NOMO-1 treated with DMSO at 0.1 percent for 48 hours (cell line): ENCODE results near the gene MOB3A.
A peak's percentile ranks its signal among the peaks of the same experiment; 100 is the strongest.

Experiments used
- DNase-seq: peaks from one replicate; lab custom pipeline; 2025; ENCODE audit not compliant: unreplicated experiment; lab: John Stamatoyannopoulos, UW

Gene MOB3A

DNA sequence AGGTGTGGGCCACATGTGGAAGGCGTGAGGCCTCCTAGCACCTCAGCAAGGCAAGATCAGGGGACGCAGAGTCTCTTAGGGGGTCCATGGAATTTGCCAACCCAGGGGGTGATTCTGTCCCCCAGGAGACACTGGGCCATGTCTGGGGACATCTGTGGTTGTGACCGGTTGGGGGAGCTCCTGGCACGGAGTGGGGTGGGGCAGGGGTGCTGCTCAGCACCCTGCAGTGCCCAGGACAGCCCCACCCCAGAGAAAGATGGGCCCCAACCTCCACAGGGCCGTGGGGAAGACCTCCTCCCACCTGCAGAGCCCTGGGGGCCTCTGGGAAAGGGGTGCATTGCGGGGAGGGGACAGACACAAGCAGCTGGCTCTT is 49.1 kb downstream of the MOB3A start:
- DNase-seq, result no peak

DNA sequence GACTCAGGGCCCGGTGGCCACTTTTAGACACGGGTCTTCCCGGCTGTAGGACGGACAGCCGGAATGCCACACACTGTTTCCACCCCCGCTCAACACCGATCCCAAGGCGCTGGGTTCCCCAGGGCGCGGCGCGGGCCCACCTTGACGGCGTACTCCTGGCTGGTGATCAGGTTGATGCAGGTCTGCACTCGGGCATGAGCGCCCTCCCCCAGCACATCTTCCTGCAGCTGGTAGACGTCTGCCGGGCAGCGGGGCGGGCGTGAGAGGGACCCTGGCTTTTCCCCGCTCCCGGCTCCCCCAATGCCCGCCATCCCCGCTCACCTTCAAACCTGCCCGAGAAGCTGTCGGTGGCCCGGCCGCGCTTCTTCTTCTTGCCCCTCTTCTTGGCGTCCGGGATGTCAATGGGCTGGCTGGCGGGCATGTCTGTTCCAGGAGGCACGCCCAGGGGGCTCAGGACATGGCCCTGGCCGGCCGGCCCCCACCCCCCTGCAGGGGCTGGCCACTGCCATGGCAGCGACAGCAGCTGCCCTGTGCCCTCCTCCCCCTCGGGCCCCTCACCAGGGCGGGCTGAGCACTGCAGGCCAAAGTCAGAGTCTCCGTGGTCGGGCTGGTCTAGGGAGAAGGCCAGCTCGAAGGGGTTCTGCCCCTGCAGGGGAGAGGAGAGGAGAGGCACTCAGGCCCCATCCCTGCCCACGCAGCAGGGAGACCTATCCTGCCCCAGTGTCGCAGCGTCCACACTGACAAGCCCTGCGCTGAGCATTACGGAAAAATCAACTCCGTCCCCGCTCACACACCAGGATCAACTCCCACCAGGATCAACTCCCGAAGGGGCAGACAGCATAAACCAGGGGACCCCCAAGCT is 49.8 kb downstream of the MOB3A start:
- no peak for DNase-seq

DNA sequence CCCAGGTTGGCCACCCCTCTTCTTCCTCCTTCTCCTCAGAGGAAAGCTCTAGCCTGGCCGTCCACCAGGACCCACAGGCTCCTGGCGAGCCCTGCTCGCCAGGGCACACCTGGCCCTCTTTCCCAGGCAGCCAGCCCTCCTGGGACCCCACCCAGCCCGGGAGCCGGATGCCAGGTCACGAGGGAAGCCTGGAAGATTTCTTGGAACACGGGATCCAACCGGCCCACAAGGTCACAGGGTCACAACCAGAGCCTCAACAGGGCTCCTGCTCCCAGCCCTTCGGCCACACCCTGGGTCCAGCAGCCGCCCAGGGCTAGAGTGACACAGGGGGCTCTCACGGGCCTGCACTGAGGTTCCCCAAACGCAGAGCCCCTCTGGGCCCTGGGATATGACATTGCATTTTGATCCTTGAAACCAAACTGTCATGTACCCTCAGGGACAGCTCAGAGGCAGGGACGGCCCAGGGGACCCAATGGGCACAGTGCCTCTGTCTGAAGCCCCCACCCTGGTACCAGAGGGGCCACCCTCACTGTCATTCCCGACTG is 50.6 kb downstream of the MOB3A start:
- DNase-seq, result no peak

DNA sequence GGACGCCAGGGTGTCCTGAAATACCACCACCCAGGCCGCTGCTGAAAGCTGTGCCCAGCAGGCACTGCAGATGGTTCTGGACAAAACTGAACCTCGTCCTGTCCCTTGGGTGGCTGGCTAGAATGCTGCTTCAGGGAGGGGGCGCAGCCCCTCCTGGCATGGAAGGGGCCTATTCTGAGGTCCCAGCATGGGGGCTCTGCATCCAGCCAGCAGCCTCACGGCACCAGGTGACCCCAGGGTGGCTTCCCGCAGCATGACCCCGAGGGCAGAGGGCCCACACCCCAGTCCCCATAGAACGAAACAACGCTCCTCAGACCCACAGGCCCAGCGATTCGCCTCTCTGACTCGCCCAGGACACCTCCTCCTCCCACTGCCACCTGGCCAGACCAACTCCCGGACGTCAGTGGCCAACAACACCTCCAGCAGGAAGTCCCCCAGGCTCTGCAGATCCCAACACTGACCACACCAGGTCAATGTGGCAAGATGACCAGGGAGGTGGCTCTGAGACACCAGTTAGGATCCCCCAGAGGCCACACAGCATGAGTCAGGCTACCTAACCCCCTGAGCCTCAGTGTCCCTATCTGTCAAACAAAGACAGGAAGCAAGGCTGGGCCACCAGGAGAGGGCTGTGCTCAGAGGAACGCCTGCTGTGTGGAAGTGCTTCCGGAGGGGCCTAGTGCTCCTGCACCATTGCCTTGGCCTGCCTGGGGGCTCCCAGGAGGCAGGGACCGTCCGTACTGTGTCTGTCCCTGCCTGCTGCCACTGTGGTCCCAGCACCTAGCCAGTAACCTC is 51.2 kb downstream of the MOB3A start:
- no peak for DNase-seq

DNA sequence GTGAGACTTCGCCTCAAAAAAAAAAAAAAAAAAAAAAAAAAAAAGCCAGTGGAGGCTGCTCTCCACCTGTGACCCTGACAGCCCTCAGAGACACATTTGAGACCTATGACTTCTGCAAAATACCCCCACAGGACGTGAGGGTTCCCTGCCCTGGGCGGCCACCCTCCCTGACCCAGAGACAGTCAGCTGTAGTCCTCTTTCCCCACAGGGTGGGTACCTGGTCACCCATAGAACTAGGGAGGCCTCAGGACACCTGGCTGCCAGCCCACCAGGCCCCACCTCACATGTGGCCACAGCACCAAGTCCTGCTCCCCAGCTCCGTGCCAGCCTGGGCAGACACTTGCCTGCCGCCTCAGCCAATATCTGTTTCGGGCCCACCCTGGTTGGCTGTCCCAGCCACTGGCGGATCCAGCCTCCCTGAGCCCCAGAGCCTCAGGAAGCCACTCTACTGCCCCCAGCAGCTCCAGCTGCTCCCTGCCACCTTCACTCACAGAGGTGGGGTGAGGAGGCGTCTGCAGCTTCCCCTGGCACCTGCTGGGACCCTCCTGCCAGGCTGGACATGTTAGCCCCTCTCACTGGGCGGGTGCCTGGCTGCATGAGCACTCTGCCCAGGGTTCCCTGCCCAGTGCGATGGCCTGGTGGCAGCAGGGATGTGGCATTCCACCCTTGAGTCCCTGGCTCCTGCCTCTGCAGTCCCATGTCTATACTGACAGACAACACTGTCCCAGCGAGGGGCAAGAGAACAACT is 52.0 kb downstream of the MOB3A start:
- no peak for DNase-seq

DNA sequence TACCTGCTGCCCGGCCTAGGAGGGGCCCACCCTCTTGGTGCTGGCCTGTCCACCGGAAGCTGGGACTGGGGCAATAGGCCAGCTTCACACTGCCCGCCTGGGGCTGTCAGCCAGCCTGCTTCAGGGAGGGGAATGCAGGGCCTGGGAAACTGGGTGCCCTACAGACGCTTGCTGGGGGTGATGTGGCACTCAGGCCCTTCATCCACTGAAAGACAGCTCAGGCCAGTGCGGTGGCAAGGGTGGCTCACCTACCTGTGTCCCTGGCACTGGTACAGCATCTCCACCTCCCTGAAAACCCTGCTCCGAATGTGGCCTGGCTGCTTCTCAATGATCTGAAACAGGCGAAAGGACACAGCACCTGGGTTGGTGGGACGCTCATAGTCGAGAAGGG is 52.9 kb downstream of the MOB3A start:
- no peak for DNase-seq

DNA sequence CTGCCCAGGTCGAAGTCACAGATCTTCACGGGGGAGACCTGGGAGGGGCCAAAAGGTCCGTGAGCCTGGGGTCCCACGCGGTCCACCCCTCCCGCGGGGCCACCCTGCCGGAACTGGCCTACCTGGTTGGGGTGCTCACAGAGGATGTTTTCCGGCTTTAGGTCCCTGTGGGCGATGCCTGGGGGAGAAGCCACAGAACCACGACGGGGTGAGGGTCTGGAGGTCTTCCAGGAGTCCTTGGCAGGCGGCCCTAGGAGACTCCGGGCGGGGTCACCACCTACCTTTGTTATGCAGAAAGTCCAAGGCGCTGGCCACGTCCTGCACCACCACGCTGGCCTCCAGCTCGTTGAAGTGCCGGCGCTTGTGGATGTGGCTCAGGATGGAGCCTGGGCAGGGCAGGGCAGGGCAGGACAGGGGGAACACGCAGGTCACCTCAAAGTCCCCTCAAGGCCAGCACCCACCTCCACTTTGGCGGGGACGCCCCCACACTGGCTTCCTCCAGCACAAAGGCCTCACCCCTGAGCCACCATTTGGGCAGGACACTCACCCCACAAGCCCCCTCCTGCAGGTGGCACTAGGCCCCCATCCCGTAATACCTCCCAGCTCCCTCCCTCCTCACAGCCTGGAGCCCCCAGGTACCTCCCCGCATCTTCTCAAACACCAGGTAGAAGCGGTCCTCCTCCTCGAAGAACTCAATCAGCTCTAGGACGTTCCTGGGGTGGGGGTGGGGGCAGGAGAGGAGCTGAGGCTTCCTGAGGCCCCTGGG is 53.5 kb downstream of the MOB3A start:
- no peak for DNase-seq

DNA sequence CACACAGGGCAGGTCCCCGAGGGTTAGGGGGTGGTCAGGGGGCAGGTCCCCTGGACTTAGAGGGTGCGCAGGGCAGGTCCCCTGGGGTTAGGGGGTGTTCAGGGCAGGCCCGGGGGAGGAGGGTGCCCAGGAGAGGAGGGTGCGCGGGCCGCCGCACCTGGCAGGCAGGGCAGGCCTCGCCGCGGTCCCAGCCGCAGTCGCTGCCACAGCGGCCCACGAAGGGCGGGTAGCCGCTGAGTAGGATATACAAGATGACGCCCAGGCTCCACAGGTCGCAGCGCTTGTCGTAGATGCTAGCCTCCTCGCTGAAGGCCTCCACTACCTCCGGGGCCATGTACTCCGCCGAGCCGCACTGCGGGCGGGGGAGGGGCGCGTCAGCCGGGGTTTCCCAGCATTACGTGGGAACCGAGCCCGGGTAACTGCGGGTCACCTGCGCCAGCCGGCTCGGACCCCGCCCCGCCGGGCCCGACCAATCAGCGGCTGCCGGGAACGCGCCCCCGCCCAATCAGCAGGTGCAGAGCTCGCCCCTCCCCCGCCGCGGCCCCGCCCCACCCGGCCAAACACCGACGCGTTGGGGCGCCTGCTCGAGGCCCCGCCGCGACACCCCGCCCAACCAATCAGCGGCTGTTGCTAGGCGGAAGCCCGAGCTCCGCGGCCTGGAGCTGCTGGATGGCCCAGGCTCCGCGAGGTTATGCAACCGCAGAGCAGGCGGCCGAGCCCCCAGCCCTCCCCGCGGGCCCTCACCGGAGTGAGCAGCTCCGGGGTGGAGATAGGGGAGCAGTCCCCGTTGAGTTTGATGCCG is 54.2 kb downstream of the MOB3A start:
- peak; percentile 92 for DNase-seq

DNA sequence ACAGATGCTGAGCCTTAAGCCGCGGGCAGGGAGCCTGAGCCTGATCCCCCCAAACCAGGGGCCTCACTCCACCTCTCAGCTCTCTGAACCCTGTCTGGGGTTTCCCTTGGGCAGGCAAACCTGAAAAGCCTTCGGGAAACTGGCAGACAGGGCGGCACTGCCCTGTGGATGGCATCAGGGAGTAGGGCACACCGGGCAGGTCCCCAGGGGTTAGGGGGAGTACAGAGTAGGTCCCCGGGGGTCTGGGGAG is 54.8 kb downstream of the MOB3A start:
- no peak for DNase-seq

DNA sequence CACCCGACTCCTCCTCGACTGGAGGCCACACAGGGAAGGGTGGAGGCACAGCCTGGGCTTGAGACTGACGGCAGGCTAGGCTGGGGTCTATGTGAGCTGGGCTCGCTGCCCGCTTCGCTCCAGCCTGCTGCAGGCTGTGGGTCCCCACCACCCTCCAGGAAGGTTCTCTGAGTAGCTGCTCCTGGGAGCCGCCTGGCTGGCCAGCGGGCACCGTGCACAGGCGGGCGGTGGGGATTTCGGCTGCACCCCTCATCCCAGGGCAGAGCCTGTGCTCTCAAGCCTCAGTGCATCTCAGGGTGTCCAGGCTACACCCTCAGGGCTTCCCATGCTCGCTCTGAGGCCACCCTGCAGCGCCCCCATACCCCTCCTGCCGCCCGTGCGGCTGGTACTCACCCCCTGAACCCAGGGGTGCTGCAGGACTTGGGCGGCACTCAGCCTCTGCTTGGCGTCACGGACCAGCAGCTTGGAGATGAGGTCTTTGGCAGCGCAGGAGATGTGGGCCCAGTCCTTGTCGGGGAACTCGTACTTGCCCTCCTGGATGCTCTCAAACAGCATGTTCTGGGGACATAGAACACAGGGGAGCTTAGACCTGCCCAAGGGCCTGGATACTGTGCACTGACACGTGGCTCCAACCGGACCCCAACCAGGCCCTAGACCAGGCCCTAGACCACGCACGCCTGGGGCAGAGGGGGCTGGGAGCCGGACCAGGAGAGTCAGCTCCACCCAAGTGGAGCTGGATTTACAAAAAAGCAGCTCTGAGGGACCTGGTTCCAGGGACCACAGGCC is 55.3 kb downstream of the MOB3A start:
- no peak for DNase-seq

DNA sequence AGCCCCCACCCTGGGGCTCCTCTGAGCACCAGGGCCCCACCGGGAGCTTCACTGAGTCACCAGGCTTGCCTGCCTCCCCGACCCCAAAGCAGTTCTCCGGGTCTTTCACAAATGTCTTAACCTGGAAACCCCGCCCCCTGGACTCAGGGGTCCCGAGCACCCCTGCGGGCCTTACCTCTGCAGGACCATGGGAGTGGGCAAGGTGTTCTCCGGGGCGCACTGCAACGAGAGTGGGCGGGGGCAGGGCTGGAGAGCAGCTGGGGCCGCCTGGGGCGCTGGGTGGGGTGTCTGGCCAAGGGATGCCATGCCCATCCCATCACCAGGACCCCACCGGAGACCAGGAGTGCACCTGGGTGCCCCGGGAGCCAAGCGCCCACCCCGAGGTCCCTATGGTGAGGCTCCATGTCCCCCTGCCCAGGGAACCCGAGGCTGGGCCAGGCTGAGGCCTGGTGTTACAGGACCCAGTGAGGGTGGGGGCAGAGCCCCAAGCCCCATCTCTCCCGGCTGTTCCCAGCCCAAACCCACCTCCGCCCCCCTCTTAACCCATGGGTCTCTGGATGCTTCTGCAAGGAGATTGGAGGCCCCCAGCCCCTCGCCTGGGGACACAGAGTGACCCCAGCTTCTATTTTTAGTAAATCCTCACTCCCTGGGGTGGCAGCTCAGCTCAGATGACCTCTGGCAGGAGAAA is 56.0 kb downstream of the MOB3A start:
- DNase-seq, result no peak

DNA sequence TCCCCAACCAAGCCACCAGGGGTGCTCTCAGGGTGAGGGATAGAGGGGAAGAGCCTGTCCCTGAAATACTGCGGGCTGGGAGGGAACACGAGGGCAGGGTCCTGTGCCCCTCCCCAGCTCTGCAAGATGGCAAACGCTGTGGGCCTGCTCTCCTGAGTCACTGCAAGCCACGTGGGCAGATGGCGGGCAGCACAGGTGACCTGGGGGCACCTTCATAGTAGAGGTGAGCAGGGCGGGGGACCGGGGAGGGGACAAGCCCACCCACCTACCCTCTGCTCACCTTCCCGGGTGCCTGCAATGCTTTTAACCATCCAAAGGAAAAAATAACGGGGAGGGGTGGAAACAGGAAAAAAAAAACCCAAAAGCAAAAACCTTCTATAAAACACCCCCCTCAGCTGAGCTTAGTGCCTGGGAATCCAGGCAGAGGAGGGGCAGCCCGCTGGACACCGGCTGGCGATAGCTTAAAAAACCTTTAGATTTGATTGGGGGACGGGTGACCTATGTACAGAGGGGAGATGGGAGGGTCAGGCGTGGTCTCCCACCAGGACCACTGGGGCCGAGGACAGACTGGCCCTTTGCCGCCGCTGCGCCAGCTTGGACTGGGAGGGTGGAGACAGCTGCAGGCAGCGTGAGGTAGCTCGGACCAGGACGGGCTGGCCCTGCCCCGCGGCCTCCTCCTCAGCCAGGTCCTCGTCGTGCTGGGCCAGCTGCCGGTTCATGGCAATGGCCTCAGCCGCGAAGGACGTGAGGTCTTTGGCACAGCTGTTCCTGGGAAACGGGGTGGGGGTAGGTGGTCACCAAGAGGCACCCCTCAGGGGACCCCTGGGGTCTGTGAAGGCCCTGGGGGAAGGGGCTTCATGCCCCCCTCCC is 56.8 kb downstream of the MOB3A start:
- no peak for DNase-seq

DNA sequence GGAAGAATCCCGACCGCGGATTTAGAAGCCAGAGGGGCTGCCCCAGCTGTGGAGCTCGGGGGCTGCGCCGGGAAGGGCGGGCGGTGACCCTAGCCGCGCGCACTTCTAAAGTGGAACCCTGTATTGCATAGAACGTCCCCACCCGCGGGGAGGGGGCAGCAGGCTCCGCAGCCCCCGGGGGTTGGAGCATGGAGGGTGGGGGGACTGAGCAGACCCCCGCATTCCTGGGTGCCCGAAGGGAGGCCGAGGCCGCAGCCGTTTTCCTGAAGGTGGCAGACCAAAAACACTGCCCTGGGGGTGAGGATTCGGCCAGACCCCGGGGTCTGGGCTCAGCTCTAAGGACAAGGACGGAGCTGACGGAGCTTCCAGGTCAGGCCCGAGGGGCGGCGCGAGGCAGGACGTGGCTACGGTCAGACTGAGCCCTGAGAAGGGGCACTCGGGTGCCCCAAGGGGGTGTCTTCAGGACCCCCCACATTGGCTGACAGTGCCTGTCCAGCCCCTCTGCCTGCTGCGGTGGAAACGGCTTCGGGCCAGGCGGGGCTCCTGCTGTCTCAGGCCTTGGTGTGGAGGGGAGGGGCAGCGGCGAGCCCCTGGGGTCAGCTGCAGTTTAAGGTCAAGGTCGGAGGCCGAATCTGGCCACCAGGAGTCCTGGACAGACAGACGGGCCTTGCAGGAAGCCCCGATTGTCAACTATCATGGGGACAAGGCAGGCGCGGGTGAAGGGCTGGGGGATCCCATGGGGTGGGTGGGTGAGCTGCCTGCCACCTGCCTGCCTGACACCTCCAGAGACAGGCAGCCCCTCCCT is 57.6 kb downstream of the MOB3A start:
- no peak for DNase-seq

DNA sequence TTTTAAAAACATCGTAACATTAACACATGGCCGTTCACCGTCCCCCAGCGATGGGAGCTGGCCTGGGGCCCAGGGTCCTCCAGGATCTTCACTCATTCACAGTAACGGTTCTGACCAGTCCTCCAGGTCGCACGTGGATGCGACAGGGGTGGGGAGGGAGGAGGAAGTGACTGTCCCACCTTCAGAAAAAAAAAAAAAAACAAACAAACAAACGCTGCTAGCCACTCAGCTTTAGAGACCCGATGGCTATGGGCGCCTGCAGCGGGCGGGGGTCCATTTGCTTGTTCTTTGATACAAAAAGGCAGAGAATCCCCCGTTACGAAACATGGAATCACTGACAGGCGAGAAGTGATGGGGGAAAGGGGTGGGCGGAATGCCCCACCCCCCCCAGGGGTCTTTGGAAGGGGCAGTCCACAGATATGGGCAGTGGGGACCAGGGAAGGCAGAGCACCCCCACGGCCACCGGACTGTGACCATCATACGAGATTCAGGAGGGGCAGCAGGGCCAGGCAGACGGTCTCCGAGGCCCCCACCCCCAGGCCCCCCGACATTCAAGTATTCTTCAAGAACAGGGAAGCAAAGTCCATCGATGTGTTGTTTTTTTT is 58.4 kb downstream of the MOB3A start:
- no peak for DNase-seq

DNA sequence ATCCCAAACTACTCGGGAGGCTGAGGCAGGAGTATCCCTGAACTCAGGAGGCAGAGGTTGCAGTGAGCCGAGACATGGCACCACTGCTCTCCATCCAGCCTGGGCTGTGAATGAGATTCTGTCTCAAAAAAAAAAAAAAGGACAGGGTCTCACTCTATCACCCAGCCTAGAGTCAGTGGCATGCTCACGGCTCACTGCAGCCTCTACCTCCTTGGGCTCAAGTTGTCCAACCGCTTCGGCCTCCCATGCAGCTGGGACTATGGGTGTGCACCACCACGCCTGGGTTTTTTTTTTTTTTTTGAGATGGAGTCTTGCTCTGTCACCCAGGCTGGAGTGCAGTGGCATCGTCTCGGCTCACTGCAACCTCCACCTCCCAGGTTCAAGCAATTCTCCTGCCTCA is 59.7 kb downstream of the MOB3A start:
- DNase-seq, result no peak

DNA sequence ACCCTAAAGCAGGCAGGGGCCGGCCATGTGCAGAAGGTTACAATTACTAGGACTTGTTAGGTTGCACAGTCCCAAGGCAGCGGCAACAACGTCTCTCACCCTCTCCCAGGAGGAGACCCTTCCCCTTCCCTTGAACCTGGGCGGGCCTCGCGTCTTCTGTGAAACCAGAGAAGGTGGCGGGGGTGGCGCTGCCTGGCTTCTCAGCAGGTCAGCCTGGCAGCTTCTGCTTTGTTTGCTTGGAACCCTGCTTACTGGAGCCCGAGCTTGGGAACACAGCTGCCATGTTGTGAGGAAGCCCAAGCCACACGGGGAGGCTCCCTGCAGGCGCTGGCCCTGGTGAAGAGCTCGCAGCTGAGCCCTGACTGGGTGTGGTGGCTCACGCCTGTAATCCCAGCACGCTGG is 60.5 kb downstream of the MOB3A start:
- no peak for DNase-seq
